Measurements from ENCODE around the gene PCBP2.

PCBP2 gene

DNA sequence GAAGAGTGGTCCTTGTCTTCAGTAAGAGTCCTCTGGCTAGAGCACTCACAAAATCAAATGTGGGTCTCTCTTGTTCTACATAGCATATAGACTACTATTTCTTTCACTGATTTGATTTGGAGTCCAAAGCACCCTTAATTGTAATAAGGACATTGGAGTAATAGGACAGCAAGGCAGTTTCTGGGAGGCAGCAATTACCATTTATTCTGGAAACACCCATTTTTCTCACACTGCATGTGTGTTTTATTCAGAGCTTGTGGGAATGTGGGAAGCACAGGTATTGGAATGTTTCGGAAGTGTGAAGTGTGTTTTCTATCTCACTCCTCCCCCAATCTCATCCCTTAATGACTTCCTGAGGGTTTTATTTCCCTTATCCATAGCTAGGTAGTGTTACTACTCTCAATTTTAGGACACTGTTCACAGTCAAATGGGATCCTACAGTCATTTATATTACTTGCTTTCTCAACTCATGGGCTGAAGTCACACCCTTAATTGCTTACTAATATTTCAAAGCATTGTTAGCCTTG lies 20.2 kb downstream of the PCBP2 start:
- no peak for DNase-seq (ENCODE audit: low read depth)

DNA sequence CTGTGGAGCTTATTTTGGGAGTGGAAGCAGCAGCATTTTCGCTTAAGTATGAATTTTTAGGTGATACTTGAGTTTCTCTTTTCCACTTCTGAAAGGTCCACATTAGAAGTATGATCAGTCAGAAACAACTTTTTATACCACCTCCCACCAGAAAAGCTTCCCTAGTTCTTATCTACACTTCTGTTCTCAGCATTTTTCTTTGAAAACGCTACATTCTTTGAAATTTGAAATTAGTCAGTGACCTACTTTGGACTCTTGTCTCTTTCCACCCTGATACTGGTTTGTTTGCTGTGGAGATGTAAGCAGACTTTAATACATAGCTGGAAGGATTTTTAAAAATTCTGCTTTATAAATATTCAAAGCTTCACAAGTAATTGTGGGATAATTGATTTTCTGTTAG lies 22.2 kb downstream of the PCBP2 start:
- DNase-seq (ENCODE audit: low read depth) = no peak

- DNase-seq (ENCODE audit: low read depth) = no peak
Observed at GRCh38 chr12:53474819-53475218, 22.9 kb downstream of the PCBP2 start.

GRCh38 chr12:53476769-53477209 lies 24.9 kb downstream of the PCBP2 start:
- no peak for DNase-seq (ENCODE audit: low read depth)

DNA sequence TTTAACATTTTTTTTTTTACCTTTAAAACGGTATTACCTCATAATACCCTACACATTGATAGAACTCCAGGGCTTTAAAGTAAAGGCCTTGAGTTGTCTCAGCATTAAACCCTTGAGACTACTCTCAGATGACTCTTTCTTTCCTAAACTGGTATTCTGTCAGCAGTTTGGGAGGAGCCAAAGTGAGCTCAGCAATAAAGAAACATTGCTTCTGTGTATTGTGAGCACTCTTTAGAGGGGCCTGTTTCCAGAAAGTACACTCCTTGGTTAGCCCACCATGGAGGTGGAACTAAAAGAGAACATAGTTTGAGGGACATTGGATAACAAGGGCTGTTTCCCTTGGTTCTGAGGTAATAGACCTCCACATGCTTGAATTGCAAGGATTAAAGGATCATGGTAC lies 27.0 kb downstream of the PCBP2 start:
- DNase-seq (ENCODE audit: low read depth) = no peak

DNA sequence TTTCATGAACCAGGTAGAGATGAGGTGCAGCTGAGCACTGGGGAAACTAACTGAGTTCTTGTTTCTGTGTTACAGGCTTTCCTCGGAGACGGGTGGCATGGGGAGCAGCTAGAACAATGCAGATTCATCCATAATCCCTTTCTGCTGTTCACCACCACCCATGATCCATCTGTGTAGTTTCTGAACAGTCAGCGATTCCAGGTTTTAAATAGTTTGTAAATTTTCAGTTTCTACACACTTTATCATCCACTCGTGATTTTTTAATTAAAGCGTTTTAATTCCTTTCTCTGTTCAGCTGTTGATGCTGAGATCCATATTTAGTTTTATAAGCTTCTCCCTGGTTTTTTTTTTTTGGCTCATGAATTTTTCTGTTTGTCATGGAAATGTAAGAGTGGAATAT lies 27.4 kb downstream of the PCBP2 start:
- no peak for DNase-seq (ENCODE audit: low read depth)

DNA sequence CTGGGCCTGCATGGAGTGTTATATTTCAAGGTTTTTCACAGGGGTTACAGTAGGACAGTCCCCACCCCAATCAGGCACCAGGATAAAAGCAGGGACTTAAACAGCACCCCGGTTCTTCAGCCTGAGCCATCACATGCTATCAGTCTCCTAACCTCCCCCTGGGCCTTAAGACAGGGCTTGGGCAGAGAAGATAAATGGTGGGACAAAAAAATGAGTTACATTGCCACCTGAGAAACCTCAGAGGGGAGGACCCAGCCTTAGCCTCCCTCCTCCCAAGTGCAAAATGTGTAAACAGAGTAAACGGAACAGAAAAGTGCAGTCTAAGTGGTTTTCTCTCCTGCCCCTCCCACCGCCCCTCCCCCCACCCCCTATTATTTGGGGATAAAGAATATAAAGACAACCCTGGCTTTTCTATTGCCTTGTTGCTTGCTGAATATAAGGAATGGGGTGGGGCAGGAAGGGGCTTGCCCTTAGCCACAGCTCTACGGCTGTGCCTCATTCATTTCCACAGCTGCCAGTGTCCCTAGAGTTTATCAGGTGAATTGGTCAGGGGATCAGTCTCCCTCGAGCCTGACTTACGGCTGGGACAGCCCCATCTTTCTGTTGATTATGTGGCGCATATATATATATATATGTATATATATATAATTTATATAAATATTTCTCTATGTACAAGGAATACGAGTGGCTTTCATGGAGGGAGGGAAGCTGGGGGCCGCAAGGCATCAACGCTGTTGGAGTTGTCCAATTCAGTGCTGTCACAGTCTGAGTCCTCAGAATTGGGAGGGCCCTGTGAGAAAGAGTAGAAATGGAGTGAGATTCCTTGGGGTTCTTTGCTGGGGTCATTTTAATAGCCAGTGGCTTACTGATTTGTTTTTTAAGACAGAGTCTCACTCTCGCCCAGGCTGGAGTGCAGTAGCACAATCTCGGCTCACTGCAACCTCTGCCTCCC lies 28.9 kb downstream of the PCBP2 start:
- DNase-seq (ENCODE audit: low read depth) = no peak

- peak; percentile 62 for DNase-seq (ENCODE audit: low read depth)
Observed at GRCh38 chr12:53481458-53481857, 29.6 kb downstream of the PCBP2 start.

GRCh38 chr12:53481939-53482586 lies 30.2 kb downstream of the PCBP2 start:
- no peak for DNase-seq (ENCODE audit: low read depth)

GRCh38 chr12:53482626-53483168 lies 30.8 kb downstream of the PCBP2 start:
- no peak for DNase-seq (ENCODE audit: low read depth)

DNA sequence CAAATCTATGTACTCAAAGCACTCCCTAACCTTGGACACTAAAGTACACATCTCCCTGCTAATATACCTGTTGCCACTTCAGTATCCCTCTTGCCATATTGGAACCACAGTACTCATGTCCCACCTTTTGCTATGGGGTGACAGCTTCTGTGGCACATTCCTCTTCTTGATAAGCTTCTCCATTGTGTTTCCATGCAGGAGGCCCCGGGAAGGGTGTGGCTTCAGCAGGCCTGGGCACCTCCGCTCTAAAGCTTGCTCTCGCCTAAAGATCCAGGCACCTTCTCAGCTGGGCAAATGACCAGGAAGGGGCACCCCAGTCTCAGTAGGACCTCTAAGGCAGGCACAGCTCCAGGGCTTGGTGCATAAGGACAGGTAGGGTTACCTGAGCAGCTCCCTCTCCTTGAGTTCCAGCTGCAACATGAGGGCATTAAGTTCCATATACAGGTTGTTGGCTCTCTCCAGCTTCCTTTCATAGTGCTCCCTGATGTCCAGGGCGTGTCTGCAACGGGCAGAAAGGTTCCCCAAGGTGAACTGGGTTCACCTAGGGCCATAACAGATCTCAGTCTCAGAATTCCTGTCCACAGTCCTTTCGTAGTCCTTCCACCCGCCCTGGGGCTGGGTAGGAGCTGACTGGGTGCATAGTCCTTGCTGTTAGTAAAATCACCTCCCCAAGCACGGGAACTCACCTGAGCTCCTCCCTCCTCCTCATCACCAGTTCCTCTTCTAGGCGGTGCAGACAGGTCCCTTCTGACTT lies 31.5 kb downstream of the PCBP2 start:
- no peak for DNase-seq (ENCODE audit: low read depth)

DNA sequence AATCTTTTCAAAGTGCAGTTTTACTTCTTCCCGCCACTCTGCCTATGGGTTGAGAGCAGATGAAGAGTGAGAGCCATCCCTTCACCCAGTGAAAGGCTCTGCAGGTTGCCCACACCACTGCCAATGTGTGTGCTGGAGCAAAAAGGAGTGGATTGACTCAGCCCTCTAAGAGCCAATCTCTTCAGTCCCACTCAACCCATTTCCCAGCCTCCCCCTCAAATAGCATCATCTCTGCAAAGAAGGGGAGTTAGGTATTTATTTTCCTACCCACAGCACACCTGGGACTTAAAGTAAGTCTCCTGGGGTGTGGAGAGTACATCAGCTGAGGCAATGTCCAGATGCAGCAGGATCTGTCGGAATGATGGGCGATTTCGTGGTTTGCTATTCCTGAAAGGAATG lies 32.1 kb downstream of the PCBP2 start:
- DNase-seq (ENCODE audit: low read depth) = no peak

- no peak for DNase-seq (ENCODE audit: low read depth)
Observed at GRCh38 chr12:53484686-53485575, 33.0 kb downstream of the PCBP2 start.

GRCh38 chr12:53485955-53486735 lies 34.2 kb downstream of the PCBP2 start:
- DNase-seq (ENCODE audit: low read depth) = no peak

DNA sequence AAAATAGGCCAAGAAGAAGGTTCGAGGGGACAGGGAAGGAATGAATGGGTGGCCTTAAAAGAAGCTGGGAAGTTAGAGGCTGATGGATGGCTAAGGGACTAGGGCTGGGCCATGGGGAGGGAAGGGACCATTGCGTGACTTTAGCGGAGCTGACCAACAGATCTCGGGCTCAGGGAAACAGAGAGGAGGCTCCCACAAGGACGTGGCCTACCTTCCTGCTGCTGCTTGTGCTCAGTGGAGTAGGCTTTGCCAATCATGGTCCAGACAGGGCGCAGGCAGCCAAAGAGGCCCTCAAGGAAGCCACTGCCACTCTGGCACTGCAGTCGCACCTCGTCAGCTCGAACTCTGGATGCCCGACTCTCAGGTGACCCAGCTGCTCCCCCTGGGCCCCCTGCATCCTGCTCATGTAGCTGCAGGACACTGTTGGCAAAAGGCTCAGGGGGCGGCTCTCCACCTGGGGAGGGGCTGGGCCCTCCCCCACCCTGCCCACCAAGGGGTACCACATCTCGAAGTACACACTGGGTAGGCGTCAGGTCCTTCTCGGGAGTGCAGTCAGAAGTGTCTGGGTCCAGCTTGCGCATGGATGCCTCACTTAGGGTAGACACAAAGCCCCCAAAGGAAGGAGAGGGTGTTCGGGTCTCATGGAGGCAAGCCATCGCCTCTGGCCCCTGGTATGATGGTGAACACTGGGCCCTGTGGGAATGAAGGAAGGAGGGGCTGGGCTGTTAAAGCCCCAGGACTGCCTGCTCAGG lies 35.0 kb downstream of the PCBP2 start:
- DNase-seq (ENCODE audit: low read depth) = no peak

DNA sequence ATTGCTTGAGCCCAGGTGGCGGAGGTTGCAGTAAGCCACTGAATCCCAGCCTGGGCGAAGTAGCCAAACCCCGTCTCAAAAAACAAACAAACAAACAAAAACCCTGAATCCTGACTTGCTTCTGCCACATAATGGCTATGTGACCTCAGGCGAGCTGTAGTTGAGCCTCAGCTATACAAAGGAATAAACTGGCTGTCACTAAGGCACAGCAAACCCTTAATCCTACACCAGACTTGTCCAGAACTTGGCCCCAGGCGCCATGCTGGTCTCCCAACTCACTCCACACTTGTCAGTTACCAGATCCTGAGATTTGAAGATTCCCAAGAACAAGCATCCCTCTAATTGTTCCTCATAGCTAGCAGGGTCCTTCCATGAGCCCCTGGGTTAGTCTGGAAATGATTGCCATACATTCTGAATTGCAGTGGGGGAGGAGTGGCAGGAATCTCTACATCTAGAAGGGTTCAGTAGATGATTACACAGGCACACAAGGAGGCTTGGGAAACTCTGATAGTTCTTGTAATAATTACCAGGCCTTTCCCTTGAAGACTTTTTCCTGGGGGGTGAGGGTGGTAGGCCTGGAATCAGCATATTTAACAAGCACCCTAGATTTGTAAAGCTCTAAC lies 37.5 kb downstream of the PCBP2 start:
- DNase-seq (ENCODE audit: low read depth) = no peak

- no peak for DNase-seq (ENCODE audit: low read depth)
Observed at GRCh38 chr12:53492188-53492587, 40.3 kb downstream of the PCBP2 start.

DNA sequence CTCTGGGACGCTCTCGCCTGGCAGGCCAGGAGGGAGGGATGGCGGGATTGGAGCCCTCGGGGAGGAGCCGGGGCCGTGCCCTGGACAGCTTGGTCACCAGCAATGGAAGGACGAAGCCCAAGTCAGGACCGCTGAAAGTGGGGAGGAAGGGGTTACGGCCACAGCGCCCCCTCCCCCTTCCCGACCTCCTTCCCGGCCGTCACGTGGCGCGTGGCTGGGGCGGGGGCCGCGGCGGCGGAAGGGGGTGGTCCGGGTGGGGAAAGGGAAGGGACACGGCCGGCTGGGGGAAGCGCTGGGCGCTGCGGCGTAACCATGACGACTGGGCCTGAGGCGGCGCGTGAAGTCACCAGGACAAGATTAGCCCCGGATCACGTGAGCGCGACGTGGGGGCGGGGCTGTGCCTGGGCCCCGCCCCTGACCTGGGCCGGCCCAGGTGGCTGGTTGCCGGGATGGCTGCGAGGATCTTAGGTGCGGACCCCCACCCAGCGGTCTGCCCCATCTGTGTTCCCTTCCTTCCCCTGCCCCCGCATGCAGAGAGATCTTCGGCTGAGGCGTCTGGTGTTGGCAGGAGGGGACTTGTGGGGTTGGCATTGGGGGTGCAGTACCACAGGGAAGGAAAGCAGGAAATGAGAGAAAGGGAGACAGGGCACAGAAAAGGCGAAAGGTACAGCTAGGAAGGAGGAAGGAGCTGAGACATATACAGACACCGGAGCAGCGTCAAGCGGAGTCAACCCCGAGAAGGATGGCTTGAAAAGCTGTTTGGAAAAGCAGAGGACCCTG lies 41.1 kb downstream of the PCBP2 start:
- DNase-seq (ENCODE audit: low read depth) = peak; percentile 81

Data from iris pigment epithelial cell (primary cell).